GM10248 (cell line): Measurements from ENCODE around the gene SDR39U1.
"Not testable (repeated sequence)": the region's sequence is repeated elsewhere in the genome, so short reads cannot be mapped to it uniquely, and the experiment has no call there.

Experiments
- CTCF ChIA-PET: fragments of 300-600 bp; sonication (Branson Sonifier 250); formaldehyde crosslinking; extraction: SDS; loops from one replicate; lab custom pipeline; 2021; ENCODE audit warnings: antibody characterized with exemption; lab: Yijun Ruan, JAX
- POLR2A ChIA-PET: fragments of 350-650 bp; sonication (Branson Sonifier 250); formaldehyde crosslinking; extraction: SDS; loops from one replicate; lab custom pipeline; 2020; ENCODE audit warnings: antibody characterized with exemption; lab: Yijun Ruan, JAX
- DNase-seq: peaks from one replicate; pipeline ENCODE4 v3.0.0; 2012; ENCODE audit errors: extremely low spot score
- CTCF ChIP-seq: IDR thresholded peaks from 2 replicates; pipeline ENCODE4 v1.5.1; 2012; ENCODE audit warnings: mild to moderate bottlenecking, low read depth; ENCODE audit errors: extremely low read depth, missing control alignments, control extremely low read depth

Gene SDR39U1

GRCh38 chr14:24461336-24461735, 18.8 kb upstream of the SDR39U1 start:
- ChIA-PET CTCF (no interaction called here), POLR2A (no interaction called here)
- no peak for TF ChIP-seq CTCF
- no peak for DNase-seq

- CTCF ChIA-PET = interaction anchor here (0.8 to 1.3 kb wide), 5 partner anchors 28 to 219 kb away, joined by 3 to 4 read pairs (median 3); partner anchors contain the start of gene CIDEB
- POLR2A ChIA-PET = no interaction called here
- no peak for TF ChIP-seq CTCF
- no peak for DNase-seq
Measured at GRCh38 chr14:24459331-24459730, 16.8 kb upstream of the SDR39U1 start.

GRCh38 chr14:24458736-24459135, 16.2 kb upstream of the SDR39U1 start:
- no peak for DNase-seq
- ChIA-PET POLR2A (interaction anchor here (0.5 kb wide), 1 partner anchor 15 kb away, joined by 5 read pairs; no protein-coding TSS in a partner anchor), CTCF (interaction anchor here (1.3 to 2.3 kb wide), 2 partner anchors 125 to 221 kb away, joined by 4 to 6 read pairs; no protein-coding TSS in a partner anchor)
- no peak for TF ChIP-seq CTCF

GRCh38 chr14:24456980-24457379, 14.4 kb upstream of the SDR39U1 start:
- TF ChIP-seq CTCF = no peak
- no peak for DNase-seq
- CTCF ChIA-PET = interaction anchor here (1.0 to 2.3 kb wide), 3 partner anchors 13 to 123 kb away, joined by 3 to 6 read pairs (median 3); no protein-coding TSS in a partner anchor
- POLR2A ChIA-PET = no interaction called here

GRCh38 chr14:24450828-24451227, 8.3 kb upstream of the SDR39U1 start:
- DNase-seq, POLR2A ChIA-PET, CTCF ChIA-PET: not testable (repeated sequence)

GRCh38 chr14:24443053-24443665, 583 bp upstream of the SDR39U1 start:
- POLR2A ChIA-PET = interaction anchor here (0.6 to 0.7 kb wide), 2 partner anchors 15 to 68 kb away, joined by 4 to 5 read pairs; no protein-coding TSS in a partner anchor
- no peak for TF ChIP-seq CTCF
- CTCF ChIA-PET = interaction anchor here (1.2 to 4.9 kb wide), 3 partner anchors 11 to 201 kb away, joined by 4 to 69 read pairs (median 43); partner anchors contain the start of genes ADCY4 and TINF2
- DNase-seq = no peak

- CTCF ChIA-PET = interaction anchor here (0.9 to 4.9 kb wide), 5 partner anchors 10 to 133 kb away, joined by 3 to 69 read pairs (median 9); partner anchors contain the start of genes ADCY4 and CIDEB
- DNase-seq = no peak
- TF ChIP-seq CTCF = no peak
- POLR2A ChIA-PET = interaction anchor here (1.2 to 2.5 kb wide), 3 partner anchors 10 to 133 kb away, joined by 3 to 12 read pairs (median 8); partner anchors contain the start of genes CBLN3 and KHNYN
Measured at GRCh38 chr14:24441904-24442239, 704 bp downstream of the SDR39U1 start.
